Activated naive CD4-positive, alpha-beta T cell (primary cell): ENCODE measurements around the gene REV3L.
"Not testable (repeated sequence)": the region's sequence is repeated elsewhere in the genome, so short reads cannot be mapped to it uniquely, and the experiment has no call there.

ENCODE experiments used
- DNase-seq, 4 experiments: peaks; one replicate each; lab custom pipeline; 2025; lab: John Stamatoyannopoulos, UW

The REV3L gene

GRCh38 chr6:111377558-111378120 is 105.4 kb downstream of the REV3L start:
- no peak for DNase-seq

GRCh38 chr6:111367393-111368088 is 115.5 kb downstream of the REV3L start:
- DNase-seq: no peak

DNA sequence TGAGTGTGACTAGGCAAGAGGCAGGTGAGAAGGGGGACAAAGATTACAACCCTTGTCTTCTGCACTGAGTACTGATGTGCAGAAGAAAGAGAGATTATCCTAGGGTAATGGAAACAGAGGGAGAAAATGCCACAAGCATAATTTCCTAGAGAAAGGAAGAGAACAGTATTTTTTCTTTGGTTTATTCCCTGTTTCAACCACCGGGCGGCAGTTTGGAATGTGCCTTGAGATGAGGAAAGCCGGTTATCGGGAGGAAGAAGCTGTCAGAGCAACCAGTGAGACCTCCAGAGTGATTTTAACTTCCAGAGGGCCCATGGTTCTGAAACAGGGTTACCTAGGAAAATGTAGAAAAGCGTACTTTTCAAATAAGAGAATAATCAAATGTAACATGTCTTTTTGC is 121.4 kb downstream of the REV3L start:
- DNase-seq: no peak

DNA sequence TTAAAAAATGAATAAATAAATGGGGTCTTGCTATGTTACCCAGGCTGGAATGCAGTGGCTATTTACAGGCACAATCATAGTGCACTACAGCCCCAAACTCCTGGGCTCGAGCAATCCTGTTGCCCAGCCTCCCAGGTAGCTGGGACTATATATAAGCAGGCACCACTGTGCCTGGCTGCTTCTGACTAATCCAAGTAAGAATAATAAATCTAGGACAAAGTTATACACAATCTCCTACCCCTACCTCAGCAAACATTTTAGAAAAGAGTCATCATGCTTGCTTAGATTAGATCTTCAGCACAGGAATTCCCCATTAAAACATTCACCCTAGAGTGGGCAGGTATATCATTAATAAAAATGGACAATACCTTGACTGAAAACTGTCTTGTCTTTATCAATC is 124.6 kb downstream of the REV3L start:
- DNase-seq: no peak

DNA sequence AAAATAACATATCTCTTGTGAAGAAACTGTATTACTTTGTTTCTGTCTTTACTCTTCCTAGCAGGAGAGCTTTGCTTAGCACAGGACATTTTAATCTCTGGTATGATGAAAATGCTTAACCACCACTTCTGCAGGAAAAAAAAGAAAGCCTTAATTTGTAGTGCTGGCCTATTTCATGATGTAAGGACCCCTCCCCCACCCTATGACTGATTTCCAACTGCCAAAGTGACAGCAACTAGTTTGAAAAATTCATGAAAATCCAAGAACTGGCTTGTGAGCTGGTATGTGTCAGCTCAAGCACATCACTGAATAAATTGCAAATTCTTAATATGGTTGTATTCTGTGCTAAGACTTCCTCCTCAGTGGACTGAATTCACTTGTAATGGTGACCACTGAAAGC is 125.3 kb downstream of the REV3L start:
- no peak for DNase-seq

GRCh38 chr6:111356551-111356950 is 126.5 kb downstream of the REV3L start:
- no peak for DNase-seq

GRCh38 chr6:111354758-111355555 is 128.1 kb downstream of the REV3L start:
- no peak for DNase-seq

DNA sequence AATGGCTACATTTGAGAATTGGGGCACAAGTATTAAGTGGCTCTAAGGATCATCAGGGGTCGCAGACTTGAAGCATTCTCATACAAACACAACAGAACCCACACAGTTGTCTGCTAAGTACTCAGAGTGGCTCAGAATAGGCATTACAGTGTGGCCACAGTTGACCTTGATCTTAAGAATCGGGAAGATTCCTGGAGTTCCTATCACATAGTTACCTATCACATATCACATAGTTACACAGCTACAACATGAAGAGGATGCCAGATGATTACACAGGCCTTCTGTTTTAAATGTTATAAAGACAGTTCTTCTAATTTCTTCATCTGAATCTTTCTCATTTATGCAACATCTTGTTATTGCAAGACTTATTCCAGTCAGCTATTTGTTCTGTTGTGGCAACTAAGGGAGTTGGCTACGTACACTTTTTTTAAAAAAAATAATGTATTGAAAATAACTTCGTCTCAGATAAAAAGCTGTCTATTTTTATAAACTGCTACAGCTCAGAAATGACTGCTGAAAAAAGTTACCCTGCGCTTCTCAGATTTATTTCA is 129.0 kb downstream of the REV3L start:
- DNase-seq: no peak

DNA sequence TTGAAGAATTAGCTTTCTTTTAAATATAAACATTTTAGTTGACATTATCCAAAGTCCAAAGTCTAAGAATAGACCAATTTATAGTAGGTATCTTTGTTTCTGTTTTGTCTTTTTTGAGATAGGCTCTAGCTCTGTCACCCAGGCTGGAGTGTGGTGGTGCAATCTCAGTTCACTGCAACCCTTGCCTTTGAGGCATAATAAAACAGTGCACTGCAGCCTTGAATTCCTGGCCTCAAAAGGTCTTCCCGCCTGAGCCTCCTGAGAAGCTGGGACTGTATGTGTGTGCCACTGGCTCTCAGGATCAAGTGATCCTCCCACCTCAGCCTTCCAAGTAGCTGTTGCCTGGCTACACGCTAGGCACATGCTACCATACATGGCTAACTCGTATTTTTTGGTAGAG is 135.4 kb downstream of the REV3L start:
- DNase-seq: no peak

DNA sequence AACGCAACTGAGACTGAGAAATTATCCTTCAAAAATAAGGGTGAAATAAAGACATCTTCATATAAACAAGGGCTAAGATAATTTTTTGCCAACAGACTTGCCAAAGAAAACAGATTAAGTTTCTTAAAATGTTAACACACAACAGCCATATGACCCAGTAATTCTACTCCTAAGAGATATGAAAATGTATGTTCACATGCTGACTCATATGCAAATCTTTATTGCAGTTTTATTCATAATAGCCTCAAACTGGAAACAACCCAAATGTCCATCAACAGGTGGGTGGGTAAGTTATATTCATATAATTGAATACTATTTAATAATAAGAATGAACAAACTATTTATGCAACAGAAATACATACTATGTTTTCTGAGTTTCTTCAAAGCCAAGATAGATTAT is 140.1 kb downstream of the REV3L start:
- DNase-seq: no peak

- no peak for DNase-seq
Measured at GRCh38 chr6:111339294-111339693, 143.7 kb downstream of the REV3L start.

- DNase-seq: no peak
Measured at GRCh38 chr6:111338843-111339242, 144.2 kb downstream of the REV3L start.

DNA sequence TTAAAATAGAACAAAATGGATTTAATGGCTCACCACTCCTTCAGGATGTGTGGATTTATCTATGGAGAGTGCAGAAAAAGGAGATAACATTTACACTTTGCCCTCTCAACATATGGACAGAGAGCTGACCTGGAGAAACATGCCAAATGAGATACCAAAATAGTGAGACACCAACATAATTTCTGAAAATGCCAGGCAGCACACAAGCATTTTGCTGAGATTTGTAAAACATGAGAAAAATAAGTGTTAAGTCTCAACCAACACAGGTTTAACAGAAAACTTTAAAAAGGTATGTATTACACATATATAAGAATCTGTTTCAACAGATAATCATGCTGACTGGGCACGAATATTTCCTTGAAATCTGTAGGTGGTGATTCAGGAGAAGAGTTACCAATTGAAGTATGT is 145.2 kb downstream of the REV3L start:
- DNase-seq: no peak

GRCh38 chr6:111329882-111330633 is 153.0 kb downstream of the REV3L start:
- no peak for DNase-seq

GRCh38 chr6:111326563-111326962 is 156.5 kb downstream of the REV3L start:
- no peak for DNase-seq

DNA sequence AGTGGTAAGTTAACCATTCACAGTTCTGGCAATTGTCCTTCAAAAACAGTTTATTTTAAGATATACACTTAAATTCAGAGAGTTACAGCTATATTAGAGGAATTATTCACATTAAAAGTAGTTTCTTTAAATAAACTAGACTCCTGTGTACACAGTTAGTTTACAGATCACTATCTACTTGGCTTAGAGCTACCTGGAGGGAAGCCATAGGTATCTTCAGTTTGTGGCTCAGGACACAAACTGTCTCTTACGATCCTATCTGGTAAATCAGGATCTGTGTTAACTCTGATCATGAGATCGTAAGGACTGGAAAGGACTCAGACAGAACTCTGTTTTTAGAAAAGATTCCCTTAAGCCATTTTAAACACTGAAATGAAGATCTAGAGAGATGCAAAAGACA is 160.9 kb downstream of the REV3L start:
- no peak for DNase-seq

DNA sequence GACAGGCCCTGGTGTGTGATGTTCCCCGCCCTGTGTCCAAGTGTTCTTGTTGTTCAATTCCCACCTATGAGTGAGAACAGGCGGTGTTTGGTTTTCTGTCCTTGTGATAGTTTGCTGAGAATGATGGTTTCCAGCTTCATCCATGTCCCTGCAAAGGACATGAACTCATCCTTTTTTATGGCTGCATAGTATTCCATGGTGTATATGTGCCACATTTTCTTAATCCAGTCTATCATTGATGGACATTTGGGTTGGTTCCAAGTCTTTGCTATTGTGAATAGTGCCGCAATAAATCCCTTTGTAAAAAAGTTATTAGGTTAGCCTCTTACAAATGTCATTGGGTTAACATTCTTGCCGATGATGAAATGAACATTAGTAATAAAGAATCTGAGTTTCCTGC is 175.1 kb downstream of the REV3L start:
- not testable (repeated sequence) for DNase-seq

GRCh38 chr6:111307275-111307858 is 175.7 kb downstream of the REV3L start:
- no peak for DNase-seq

DNA sequence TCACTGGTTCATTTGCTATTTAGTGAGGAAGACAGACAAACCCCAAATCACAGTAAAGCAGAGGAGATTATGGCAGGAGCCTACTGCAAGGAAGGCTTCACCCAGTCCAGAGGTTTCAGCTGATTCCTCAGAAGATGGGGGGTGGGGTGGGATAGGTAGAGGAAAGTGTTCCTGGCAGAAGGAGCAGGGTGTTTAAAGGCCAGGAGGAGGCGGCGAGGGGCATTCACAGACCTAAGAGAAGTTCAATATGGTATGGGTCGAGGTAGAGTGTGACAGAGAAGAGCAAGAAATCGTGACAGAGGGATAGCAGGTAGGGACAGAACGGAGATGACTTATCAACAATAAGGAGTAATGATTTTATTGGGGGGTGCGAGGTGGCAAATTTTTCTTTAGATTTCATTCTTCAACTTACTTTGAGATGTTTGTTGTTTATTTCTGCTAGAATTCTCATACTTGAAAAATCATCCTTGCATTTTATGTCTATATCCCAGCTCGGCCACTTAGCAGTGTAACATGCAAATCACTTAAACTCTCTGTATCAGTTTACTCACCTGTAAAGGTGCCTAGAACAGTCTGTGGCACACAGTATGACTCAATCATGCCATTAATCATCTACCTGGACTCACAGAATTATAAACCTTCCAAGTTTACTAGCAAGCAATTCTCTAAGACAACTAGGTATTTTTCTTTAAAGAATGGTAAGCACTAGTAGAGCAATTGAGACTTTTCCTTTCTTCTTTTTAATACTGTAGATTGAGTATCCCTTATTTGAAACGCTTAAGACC is 176.7 kb downstream of the REV3L start:
- no peak for DNase-seq

DNA sequence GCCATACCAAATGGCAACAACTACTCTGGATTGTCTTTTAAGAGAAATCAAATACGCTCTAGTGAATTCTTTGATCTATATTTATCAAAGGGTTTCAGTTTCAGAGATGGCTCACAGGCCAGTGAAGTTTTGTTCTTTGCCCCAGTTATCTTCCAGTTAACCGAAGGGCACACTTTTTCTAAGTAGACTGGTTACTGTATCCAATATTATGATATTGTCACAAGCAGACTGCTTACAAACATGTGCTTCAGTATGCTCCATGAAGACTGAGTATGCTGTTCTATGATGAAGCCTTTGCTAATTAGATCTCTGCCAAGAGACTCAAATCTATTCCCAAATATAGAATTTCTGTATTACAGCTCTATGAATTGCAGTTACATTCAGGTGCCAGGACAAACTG is 181.1 kb downstream of the REV3L start:
- DNase-seq: no peak
